GM19372 (cell line): Measurements from ENCODE around the gene OR2AT4.
A peak's percentile ranks its signal among the peaks of the same experiment; 100 is the strongest.
"Not testable (repeated sequence)": the region's sequence is repeated elsewhere in the genome, so short reads cannot be mapped to it uniquely, and the experiment has no call there.

ENCODE experiments used
- ATAC-seq: cut with Tn5 transposase; IDR thresholded peaks from one replicate; pipeline ENCODE4 v1.9.1; 2021; ENCODE audit warnings: mild to moderate bottlenecking, low read depth, moderate library complexity; ENCODE audit not compliant: unreplicated experiment

OR2AT4 gene

GRCh38 chr11:75105462-75105925 lies 8.8 kb upstream of the OR2AT4 start:
- ATAC-seq: no peak

GRCh38 chr11:75103380-75104026 lies 6.8 kb upstream of the OR2AT4 start:
- no peak for ATAC-seq

- ATAC-seq: no peak
Observed at GRCh38 chr11:75101424-75102128, 4.9 kb upstream of the OR2AT4 start.

- peak; percentile 92 for ATAC-seq
Observed at GRCh38 chr11:75100314-75100713, 3.6 kb upstream of the OR2AT4 start.

GRCh38 chr11:75099635-75100034 lies 3.0 kb upstream of the OR2AT4 start:
- ATAC-seq: no peak

GRCh38 chr11:75098835-75099439 lies 2.3 kb upstream of the OR2AT4 start:
- ATAC-seq: not testable (repeated sequence)

GRCh38 chr11:75098181-75098580 lies 1.5 kb upstream of the OR2AT4 start:
- ATAC-seq: not testable (repeated sequence)

GRCh38 chr11:75097173-75097557 lies 489 bp upstream of the OR2AT4 start:
- no peak for ATAC-seq

GRCh38 chr11:75094382-75094781 lies 2.3 kb downstream of the OR2AT4 start:
- ATAC-seq: not testable (repeated sequence)

GRCh38 chr11:75090671-75091177 lies 6.0 kb downstream of the OR2AT4 start:
- no peak for ATAC-seq

- ATAC-seq: no peak
Observed at GRCh38 chr11:75087319-75088305, 9.1 kb downstream of the OR2AT4 start.

- no peak for ATAC-seq
Observed at GRCh38 chr11:75084883-75085282, 11.8 kb downstream of the OR2AT4 start.

GRCh38 chr11:75083217-75083605 lies 13.5 kb downstream of the OR2AT4 start:
- ATAC-seq: no peak

- ATAC-seq: no peak
Observed at GRCh38 chr11:75082601-75083216, 14.0 kb downstream of the OR2AT4 start.

GRCh38 chr11:75079546-75079945 lies 17.1 kb downstream of the OR2AT4 start:
- no peak for ATAC-seq

GRCh38 chr11:75078233-75078632 lies 18.4 kb downstream of the OR2AT4 start:
- ATAC-seq: no peak

GRCh38 chr11:75077316-75077715 lies 19.4 kb downstream of the OR2AT4 start:
- no peak for ATAC-seq

GRCh38 chr11:75076671-75077070 lies 20.0 kb downstream of the OR2AT4 start:
- ATAC-seq: no peak

- ATAC-seq: no peak
Observed at GRCh38 chr11:75073459-75074190, 23.1 kb downstream of the OR2AT4 start.
